H1 (cell line): Measurements from ENCODE around the gene MAGI3. TPM values are rescaled to one million over a fixed set of nuclear protein-coding genes. Genes with fewer than 3 reads are reported as not detected.
A peak's percentile ranks its signal among the peaks of the same experiment; 100 is the strongest.

ENCODE experiments used
- CTCF ChIA-PET: fragments of 300-600 bp; sonication (Branson Sonifier 250); formaldehyde crosslinking; loops from one replicate; lab custom pipeline; 2021; ENCODE audit not compliant: partially characterized antibody; lab: Charles Lee
- POLR2A ChIA-PET: fragments of 300-600 bp; sonication (Branson Sonifier 250); formaldehyde crosslinking; loops from one replicate; lab custom pipeline; 2021; ENCODE audit warnings: inconsistent platforms; ENCODE audit not compliant: partially characterized antibody; lab: Charles Lee
- DNase-seq, 2 experiments: peaks; one replicate each; pipeline versions ENCODE4 v3.0.0 to v3.0.0-alpha.2; 2010 to 2022; ENCODE audit warnings: low spot score in 2 of 2, low read depth in 1 of 2, mixed read lengths in 1 of 2
- FAIRE-seq: peaks from 2 replicates; lab custom pipeline; 2011; peaks lifted over from hg19 to GRCh38; lab: Jason Lieb, UNC
- H2AFZ ChIP-seq: 2 replicates; pipeline ENCODE4 v1.8.1; 2012; ENCODE audit warnings: low read length, inconsistent platforms
- H2AK5ac ChIP-seq: 2 replicates; pipeline ENCODE4 v1.6.1; 2013; ENCODE audit warnings: low read depth, low read length
- H2BK120ac ChIP-seq: replicated peaks from 2 replicates; pipeline ENCODE3; 2013; ENCODE audit warnings: low read depth, low read length, inconsistent platforms
- H2BK12ac ChIP-seq: 2 replicates; pipeline ENCODE4 v1.6.1; 2013; ENCODE audit warnings: low read depth, low read length
- H2BK15ac ChIP-seq: 2 replicates; pipeline ENCODE4 v1.6.1; 2013; ENCODE audit warnings: low read length
- H2BK20ac ChIP-seq: 2 replicates; pipeline ENCODE4 v1.6.1; 2013; ENCODE audit warnings: low read length
- H2BK5ac ChIP-seq: 2 replicates; pipeline ENCODE4 v1.6.1; 2013; ENCODE audit warnings: low read depth, low read length
- H3K14ac ChIP-seq: 2 replicates; pipeline ENCODE4 v1.6.1; 2013; ENCODE audit warnings: inconsistent platforms; ENCODE audit not compliant: insufficient read length
- H3K18ac ChIP-seq: 2 replicates; pipeline ENCODE4 v1.6.1; 2013; ENCODE audit warnings: low read length; ENCODE audit errors: extremely low read depth
- H3K23ac ChIP-seq: 2 replicates; pipeline ENCODE4 v1.6.1; 2013; ENCODE audit warnings: inconsistent platforms; ENCODE audit not compliant: insufficient read length
- H3K23me2 ChIP-seq: 2 replicates; pipeline ENCODE4 v1.6.1; 2013; ENCODE audit warnings: low read depth, low read length
- H3K27ac ChIP-seq: 2 replicates; pipeline ENCODE4 v1.6.1; 2011; ENCODE audit warnings: low read depth, low read length, inconsistent platforms
- H3K27me3 ChIP-seq, 4 experiments: replicated peaks in 1 of 4; 1 replicate in 1 of 4; 2 replicates in 3 of 4; pipeline versions ENCODE4 v1.6.1 to v1.8.1; 2011 to 2013; ENCODE audit warnings: low read length in 3 of 4, mild to moderate bottlenecking in 3 of 4, inconsistent platforms in 2 of 4, mixed read lengths in 2 of 4, moderate library complexity in 1 of 4; ENCODE audit not compliant: control insufficient read depth in 3 of 4, insufficient read depth in 3 of 4; ENCODE audit errors: extremely low read depth in 1 of 4
- H3K36me3 ChIP-seq, 4 experiments: 2 replicates each; pipeline versions ENCODE4 v1.6.1 to v1.8.1; 2011 to 2013; ENCODE audit warnings: mild to moderate bottlenecking in 4 of 4, low read length in 3 of 4, moderate library complexity in 2 of 4, control low read depth in 1 of 4, inconsistent platforms in 1 of 4; ENCODE audit not compliant: insufficient read depth in 4 of 4, control insufficient read depth in 2 of 4
- H3K4ac ChIP-seq: replicated peaks from 2 replicates; pipeline ENCODE3; 2013; ENCODE audit warnings: low read length, low read depth, mixed read lengths, inconsistent platforms; ENCODE audit not compliant: insufficient read length
- H3K4me1 ChIP-seq, 4 experiments: replicated peaks in 1 of 4; 1 replicate in 1 of 4; 2 replicates in 3 of 4; pipeline versions ENCODE4 v1.6.1 to v1.8.1; 2011 to 2013; ENCODE audit warnings: low read length in 3 of 4, inconsistent platforms in 2 of 4, mixed read lengths in 1 of 4; ENCODE audit not compliant: insufficient read depth in 4 of 4, control insufficient read depth in 3 of 4
- H3K4me2 ChIP-seq, 2 experiments: 2 replicates each; pipeline versions ENCODE4 v1.6.1 to v1.8.1; 2011 to 2013; ENCODE audit warnings: low read depth in 2 of 2, low read length in 2 of 2, control low read depth in 1 of 2, inconsistent platforms in 1 of 2, mild to moderate bottlenecking in 1 of 2; ENCODE audit not compliant: insufficient read depth in 1 of 2
- H3K4me3 ChIP-seq, 4 experiments: fragments of 200-600, 300-600 bp in 1 of 4; sonication (generic), shearing (Covaris generic), sonication (Bioruptor Twin) in 1 of 4; 2 replicates each; pipeline versions ENCODE4 v1.5.1 to v1.8.1; 2011 to 2016; ENCODE audit warnings: low read length in 4 of 4, low read depth in 3 of 4, control low read depth in 2 of 4, inconsistent platforms in 2 of 4, mild to moderate bottlenecking in 2 of 4, mixed read lengths in 1 of 4, moderate library complexity in 1 of 4; ENCODE audit not compliant: insufficient read depth in 2 of 4; ENCODE audit errors: extremely low read depth in 1 of 4
- H3K56ac ChIP-seq: replicated peaks from 2 replicates; pipeline ENCODE3; 2013; ENCODE audit warnings: low read depth, mild to moderate bottlenecking, mixed read lengths, low read length, inconsistent platforms; ENCODE audit not compliant: insufficient read length
- H3K79me1 ChIP-seq: 2 replicates; pipeline ENCODE4 v1.6.1; 2013; ENCODE audit warnings: low read depth, low read length, control low read depth
- H3K79me2 ChIP-seq, 2 experiments: 2 replicates each; pipeline versions ENCODE4 v1.6.1 to v1.8.1; 2012 to 2013; ENCODE audit warnings: low read length in 2 of 2, mild to moderate bottlenecking in 2 of 2, inconsistent platforms in 1 of 2; ENCODE audit not compliant: insufficient read depth in 2 of 2, control insufficient read depth in 1 of 2
- H3K9ac ChIP-seq, 4 experiments: replicated peaks in 1 of 4; 1 replicate in 1 of 4; 2 replicates in 3 of 4; pipeline versions ENCODE4 v1.6.1 to v1.8.1; 2011 to 2013; ENCODE audit warnings: low read depth in 3 of 4, low read length in 3 of 4, control low read depth in 2 of 4, mild to moderate bottlenecking in 2 of 4, moderate library complexity in 2 of 4, inconsistent platforms in 1 of 4; ENCODE audit errors: extremely low read depth in 1 of 4
- H3K9me3 ChIP-seq, 2 experiments: 2 replicates each; pipeline versions ENCODE4 v1.6.1 to v1.8.1; 2012 to 2013; ENCODE audit warnings: mild to moderate bottlenecking in 2 of 2, moderate library complexity in 2 of 2, control low read depth in 1 of 2, inconsistent platforms in 1 of 2, low read depth in 1 of 2, low read length in 1 of 2, mixed read lengths in 1 of 2; ENCODE audit not compliant: insufficient read depth in 2 of 2
- H4K20me1 ChIP-seq, 2 experiments: replicated peaks in 1 of 2; 2 replicates each; pipeline versions ENCODE3 to v1.8.1; 2011 to 2013; ENCODE audit warnings: inconsistent platforms in 2 of 2, low read length in 2 of 2, mild to moderate bottlenecking in 1 of 2; ENCODE audit not compliant: insufficient read depth in 2 of 2, control insufficient read depth in 1 of 2
- H4K5ac ChIP-seq: 2 replicates; pipeline ENCODE4 v1.6.1; 2013; ENCODE audit warnings: low read length, low read depth, mixed read lengths, inconsistent platforms; ENCODE audit not compliant: insufficient read length
- H4K8ac ChIP-seq: 2 replicates; pipeline ENCODE4 v1.8.0; 2013; ENCODE audit warnings: mild to moderate bottlenecking, moderate library complexity, low read length, inconsistent platforms; ENCODE audit not compliant: insufficient read depth; ENCODE audit errors: extremely low read depth
- H4K91ac ChIP-seq: replicated peaks from 2 replicates; pipeline ENCODE3; 2013; ENCODE audit warnings: low read length, mixed read lengths, inconsistent platforms; ENCODE audit not compliant: insufficient read length
- WGBS, 2 experiments: shearing (Covaris generic) in 1 of 2; methylation state at CpG; one replicate each; pipeline versions ENCODE4 v1.1.6 to v1.1.7; 2013 to 2015; ENCODE audit warnings: low lambda C conversion rate in 2 of 2, mixed read lengths in 2 of 2, inconsistent platforms in 1 of 2, low coverage in 1 of 2, missing lambda C conversion rate in 1 of 2; ENCODE audit not compliant: insufficient replicate concordance in 2 of 2, insufficient coverage in 1 of 2, insufficient read length in 1 of 2; ENCODE audit errors: extremely low coverage in 1 of 2, missing lambda C conversion rate in 1 of 2; 5-methylcytosine and 5-hydroxymethylcytosine counted together
- polyA plus RNA-seq, 7 experiments: library from polyadenylated mRNA; depleted of rRNA in 3 of 7; stranded (reverse) in 5 of 7; unstranded in 2 of 7; fragments of >200 nt in 5 of 7; fragments of 200-250 nt in 2 of 7; gene quantifications; 1 replicate in 5 of 7; 2 replicates in 1 of 7; 4 replicates in 1 of 7; pipeline versions ENCODE4 v1.2.1 to v1.2.3, GENCODE V29; 2011 to 2013; ENCODE audit warnings: missing spikeins in 2 of 7, mixed read lengths in 2 of 7
- total RNA-seq: library from RNA; stranded (reverse); fragmentation: NEBNext Ultra II Directional; extraction: Animal tissue kit (Norgen Biotek cat#: 25700); gene quantifications from 2 replicates; pipeline ENCODE4 v1.2.1, GENCODE V29; 2021

The MAGI3 gene
- total and polyA plus RNA-seq, 2 of the 8 experiments (the other 6 are each of a cell fraction or from before 2014, with no cell fraction given), result 2.3 to 7.8 TPM

DNA sequence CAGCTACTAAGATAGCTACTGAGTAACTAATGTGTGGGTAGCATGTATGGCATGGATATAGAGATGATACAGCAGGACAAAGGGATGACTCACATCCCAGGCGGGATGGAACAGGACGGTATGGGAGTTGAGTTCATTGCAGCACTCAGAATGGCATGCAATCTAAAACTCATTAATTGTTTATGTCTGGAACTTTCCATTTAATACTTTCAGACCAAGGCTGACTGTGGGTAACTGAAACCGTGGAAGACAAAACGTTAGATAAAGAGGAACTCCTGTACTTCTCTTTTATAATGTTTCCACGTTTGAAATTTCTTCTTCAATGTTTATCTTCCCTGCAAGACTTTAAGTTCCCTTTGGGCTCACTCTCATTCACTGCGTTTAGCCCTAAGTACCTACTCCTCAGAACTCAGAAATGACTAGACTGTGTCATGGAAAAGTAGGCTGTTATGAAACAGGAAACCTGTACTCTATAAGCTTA lies 151.9 kb downstream of the MAGI3 start:
- Histone ChIP-seq H2AFZ (no peak overlapping the region), H3K27me3 (no peaks in the 10 kb centered on the region)

More for the DNA sequence above, 151.9 kb downstream of the MAGI3 start:
- Histone ChIP-seq H3K79me1 (no peaks in the 10 kb centered on the region), H3K27ac (no peak overlapping the region), H3K4me2 (no peak overlapping the region), H3K79me2 (peaks cover 0 to 2% of the 10 kb centered on the region in 2 experiments; a peak in 1 of 4 replicates), H4K20me1 (no peaks in the 10 kb centered on the region), H3K56ac (no peak overlapping the region), H3K36me3 (no peaks in the 10 kb centered on the region), H3K18ac (no peak overlapping the region), H3K23me2 (no peaks in the 10 kb centered on the region), H3K4me1 (no peaks in the 10 kb centered on the region; a peak in 1 of 7 replicates), H3K9me3 (no peaks in the 10 kb centered on the region), H4K91ac (no peak overlapping the region), H3K9ac (no peak overlapping the region), H2BK12ac (no peak overlapping the region), H2BK120ac (no peak overlapping the region), H4K5ac (no peak overlapping the region), H3K4ac (peak overlapping the region; percentile 57), H4K8ac (no peak overlapping the region), H2BK15ac (no peak overlapping the region), H2AK5ac (no peak overlapping the region), H3K23ac (no peak overlapping the region), H3K4me3 (no peak overlapping the region), H2BK20ac (no peak overlapping the region), H2BK5ac (no peak overlapping the region), H3K14ac (no peak overlapping the region)
- WGBS, 2 experiments, result 86% methylated on average over 6 of the region's 6 CpGs; no CpG with 5 or more reads in 1 of the 2 experiments
- FAIRE-seq (no peak), DNase-seq (no peak)
- POLR2A ChIA-PET, result no interaction called here
- CTCF ChIA-PET, result no interaction called here
